Activated CD8-positive, alpha-beta memory T cell treated with anti-CD3 and anti-CD28 coated beads, Interleukin-2, amount 50 U/mL, for 48 hours (primary cell): Measurements from ENCODE around the gene PRR19.

Source experiments
- DNase-seq: peaks from one replicate; pipeline ENCODE4 v3.0.0-alpha.2; 2020

Gene PRR19

GRCh38 chr19:42353341-42354015, 51.5 kb downstream of the PRR19 start:
- no peak for DNase-seq

- no peak for DNase-seq
Measured at GRCh38 chr19:42355896-42356295, 54.0 kb downstream of the PRR19 start.

- no peak for DNase-seq
Measured at GRCh38 chr19:42356686-42357085, 54.8 kb downstream of the PRR19 start.

- no peak for DNase-seq
Measured at GRCh38 chr19:42357290-42357689, 55.4 kb downstream of the PRR19 start.
